UCSD-AML1 (cell line): ENCODE data around the gene RPA3.

Experiments used
- DNase-seq: peaks from one replicate; lab custom pipeline; 2025; ENCODE audit not compliant: unreplicated experiment; lab: John Stamatoyannopoulos, UW

RPA3 gene

GRCh38 chr7:7654964-7655715, 63.3 kb downstream of the RPA3 start:
- no peak for DNase-seq

GRCh38 chr7:7653593-7654187, 64.7 kb downstream of the RPA3 start:
- DNase-seq: no peak

- DNase-seq: no peak
These were observed 65.4 kb downstream of the RPA3 start for GRCh38 chr7:7652798-7653540.

- no peak for DNase-seq
These were observed 66.9 kb downstream of the RPA3 start for GRCh38 chr7:7651479-7651878.

- DNase-seq: no peak
These were observed 67.7 kb downstream of the RPA3 start for GRCh38 chr7:7650682-7651206.

GRCh38 chr7:7647495-7648036, 70.8 kb downstream of the RPA3 start:
- DNase-seq: no peak

GRCh38 chr7:7642081-7642480, 76.3 kb downstream of the RPA3 start:
- no peak for DNase-seq

GRCh38 chr7:7641129-7641663, 77.2 kb downstream of the RPA3 start:
- DNase-seq: peak; percentile 33

GRCh38 chr7:7640221-7641128, 77.9 kb downstream of the RPA3 start, which contains the start of gene UMAD1:
UMAD1 (plus strand) TSS chr7:7640752; CDS start chr7:7673372, 32,620 bp downstream.
- peak; percentile 90 for DNase-seq

GRCh38 chr7:7639847-7640220, 78.6 kb downstream of the RPA3 start:
- no peak for DNase-seq

- DNase-seq: no peak
These were observed 79.0 kb downstream of the RPA3 start for GRCh38 chr7:7639421-7639820.

GRCh38 chr7:7630626-7631329, 87.6 kb downstream of the RPA3 start:
- no peak for DNase-seq

- DNase-seq: no peak
These were observed 89.9 kb downstream of the RPA3 start for GRCh38 chr7:7628476-7628875.

- DNase-seq: no peak
These were observed 97.7 kb downstream of the RPA3 start for GRCh38 chr7:7620644-7621210.

GRCh38 chr7:7620236-7620635, 98.2 kb downstream of the RPA3 start:
- DNase-seq: no peak

- no peak for DNase-seq
These were observed 100.0 kb downstream of the RPA3 start for GRCh38 chr7:7618410-7618809.

- no peak for DNase-seq
These were observed 100.9 kb downstream of the RPA3 start for GRCh38 chr7:7617550-7617949.

GRCh38 chr7:7614018-7614741, 104.2 kb downstream of the RPA3 start:
- no peak for DNase-seq

- DNase-seq: no peak
These were observed 105.2 kb downstream of the RPA3 start for GRCh38 chr7:7613210-7613609.
